ENCODE data around the gene SP2.

Gene SP2

DNA sequence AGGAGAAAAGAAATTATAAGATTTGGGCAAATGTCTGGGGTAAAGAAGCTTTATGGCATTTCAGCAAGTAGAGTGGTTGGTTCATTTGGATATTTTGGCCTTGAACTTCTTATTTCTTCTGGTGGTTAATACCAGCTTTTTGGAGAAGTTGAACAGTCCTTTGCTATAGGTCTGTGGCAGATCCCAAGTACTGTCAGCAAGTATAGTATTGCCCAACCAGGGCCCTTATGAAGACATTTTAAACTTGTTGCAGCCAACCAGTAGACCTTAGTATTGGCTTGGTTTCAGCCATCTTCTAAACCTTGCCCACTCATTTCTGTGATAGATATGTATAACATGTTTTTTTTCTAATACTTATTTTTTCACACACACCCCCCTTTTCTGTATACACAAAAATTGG, 2.2 kb downstream of the SP2 start:
- TF ChIP-seq, protein P1, sequence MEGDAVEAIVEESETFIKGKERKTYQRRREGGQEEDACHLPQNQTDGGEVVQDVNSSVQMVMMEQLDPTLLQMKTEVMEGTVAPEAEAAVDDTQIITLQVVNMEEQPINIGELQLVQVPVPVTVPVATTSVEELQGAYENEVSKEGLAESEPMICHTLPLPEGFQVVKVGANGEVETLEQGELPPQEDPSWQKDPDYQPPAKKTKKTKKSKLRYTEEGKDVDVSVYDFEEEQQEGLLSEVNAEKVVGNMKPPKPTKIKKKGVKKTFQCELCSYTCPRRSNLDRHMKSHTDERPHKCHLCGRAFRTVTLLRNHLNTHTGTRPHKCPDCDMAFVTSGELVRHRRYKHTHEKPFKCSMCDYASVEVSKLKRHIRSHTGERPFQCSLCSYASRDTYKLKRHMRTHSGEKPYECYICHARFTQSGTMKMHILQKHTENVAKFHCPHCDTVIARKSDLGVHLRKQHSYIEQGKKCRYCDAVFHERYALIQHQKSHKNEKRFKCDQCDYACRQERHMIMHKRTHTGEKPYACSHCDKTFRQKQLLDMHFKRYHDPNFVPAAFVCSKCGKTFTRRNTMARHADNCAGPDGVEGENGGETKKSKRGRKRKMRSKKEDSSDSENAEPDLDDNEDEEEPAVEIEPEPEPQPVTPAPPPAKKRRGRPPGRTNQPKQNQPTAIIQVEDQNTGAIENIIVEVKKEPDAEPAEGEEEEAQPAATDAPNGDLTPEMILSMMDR (IDR thresholded peaks at IDR 0.05; ENCODE audit: control insufficient read depth, insufficient read depth, low read depth, low read length, missing control alignments), result no peak
- DNase-seq (ENCODE audit: low read depth), result no peak
- no peak overlapping the region for H3K4me3 ChIP-seq (ENCODE audit: control insufficient read depth, low read depth, low read length)

DNA sequence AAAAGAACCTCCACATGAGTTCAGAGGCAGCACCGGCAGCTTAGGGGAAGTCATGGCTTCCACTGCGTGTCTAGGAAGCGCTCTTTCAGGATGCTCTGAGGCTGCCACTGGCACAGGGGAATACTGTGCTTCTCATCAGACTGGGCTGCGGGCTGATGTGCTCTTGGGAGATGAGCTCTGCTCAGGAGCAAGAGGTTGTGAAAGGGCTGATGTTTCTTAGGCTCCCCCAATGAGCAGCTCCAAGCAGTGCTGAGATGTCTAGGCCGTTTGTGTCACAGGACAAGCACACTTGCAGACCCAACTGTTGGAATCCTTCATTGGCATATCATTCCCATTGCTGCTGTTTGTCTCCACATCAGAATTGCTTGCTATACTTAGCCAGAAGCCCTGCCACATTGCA, 3.6 kb downstream of the SP2 start:
- no peak for DNase-seq (ENCODE audit: low read depth)
- H3K4me3 ChIP-seq (ENCODE audit: control insufficient read depth, low read depth, low read length), result no peak overlapping the region
- TF ChIP-seq, protein P1 (IDR thresholded peaks at IDR 0.05; ENCODE audit: control insufficient read depth, insufficient read depth, low read depth, low read length, missing control alignments), result no peak

DNA sequence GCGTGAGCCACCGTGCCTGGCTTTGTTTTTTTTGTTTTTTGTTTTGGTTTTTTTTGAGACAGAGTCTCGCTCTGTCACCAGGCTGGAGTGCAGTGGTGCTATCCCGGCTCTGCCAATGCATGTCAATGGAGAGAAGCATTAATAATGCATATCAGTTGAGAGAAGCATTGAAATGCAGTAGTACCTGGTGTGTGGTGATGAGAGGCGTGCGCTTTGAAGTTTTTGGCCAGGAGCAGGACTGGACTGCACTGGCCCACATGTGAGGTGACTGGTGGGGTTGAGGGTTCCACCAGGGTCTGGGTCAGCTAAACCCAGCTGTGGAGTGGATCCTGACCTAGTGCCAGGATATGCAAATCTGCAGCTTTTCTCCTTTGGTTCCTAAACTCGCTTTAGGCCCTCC, 5.4 kb downstream of the SP2 start:
- no peak overlapping the region for H3K4me3 ChIP-seq (ENCODE audit: control insufficient read depth, low read depth, low read length)

DNA sequence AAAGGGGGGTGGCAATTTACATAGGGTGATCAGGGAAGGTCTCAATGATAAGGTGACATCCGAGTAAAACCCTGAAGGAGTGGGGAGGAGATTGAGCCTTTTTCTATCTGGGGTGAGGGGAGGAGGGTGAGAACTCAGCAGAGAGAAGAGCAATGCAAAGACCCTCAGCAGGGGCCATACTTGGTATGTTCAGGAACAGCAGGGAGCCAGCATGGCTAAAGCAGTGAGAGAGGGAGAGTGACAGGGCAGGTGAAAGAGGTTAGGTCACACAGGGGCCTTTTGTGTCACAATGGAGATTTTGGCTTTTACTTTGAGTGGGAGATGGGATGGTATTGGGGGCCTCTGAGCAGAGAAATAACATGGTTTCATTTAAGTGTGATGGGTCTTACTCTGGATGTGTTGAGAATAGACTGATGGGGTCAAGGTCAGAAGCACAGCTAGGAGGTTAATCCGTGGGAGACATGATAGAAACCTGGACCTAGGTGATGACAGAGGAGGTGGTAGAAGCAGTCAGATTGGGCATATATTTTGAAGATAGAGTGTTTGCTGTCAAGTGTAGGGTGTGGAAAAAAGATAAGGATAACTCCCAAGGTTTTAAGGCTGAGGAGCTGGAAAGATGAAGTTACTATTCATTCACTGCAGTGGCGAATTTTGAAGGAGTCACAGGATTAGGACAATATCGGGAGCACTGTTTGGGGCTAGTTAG, 6.2 kb downstream of the SP2 start:
- DNase-seq (ENCODE audit: low read depth), result no peak
- TF ChIP-seq, protein P1 (IDR thresholded peaks at IDR 0.05; ENCODE audit: control insufficient read depth, insufficient read depth, low read depth, low read length, missing control alignments), result no peak
- no peak overlapping the region for H3K4me3 ChIP-seq (ENCODE audit: control insufficient read depth, low read depth, low read length)

More for the DNA sequence above, 5.4 kb downstream of the SP2 start:
- TF ChIP-seq, protein P1 (IDR thresholded peaks at IDR 0.05; ENCODE audit: control insufficient read depth, insufficient read depth, low read depth, low read length, missing control alignments), result no peak
- no peak for DNase-seq (ENCODE audit: low read depth)

DNA sequence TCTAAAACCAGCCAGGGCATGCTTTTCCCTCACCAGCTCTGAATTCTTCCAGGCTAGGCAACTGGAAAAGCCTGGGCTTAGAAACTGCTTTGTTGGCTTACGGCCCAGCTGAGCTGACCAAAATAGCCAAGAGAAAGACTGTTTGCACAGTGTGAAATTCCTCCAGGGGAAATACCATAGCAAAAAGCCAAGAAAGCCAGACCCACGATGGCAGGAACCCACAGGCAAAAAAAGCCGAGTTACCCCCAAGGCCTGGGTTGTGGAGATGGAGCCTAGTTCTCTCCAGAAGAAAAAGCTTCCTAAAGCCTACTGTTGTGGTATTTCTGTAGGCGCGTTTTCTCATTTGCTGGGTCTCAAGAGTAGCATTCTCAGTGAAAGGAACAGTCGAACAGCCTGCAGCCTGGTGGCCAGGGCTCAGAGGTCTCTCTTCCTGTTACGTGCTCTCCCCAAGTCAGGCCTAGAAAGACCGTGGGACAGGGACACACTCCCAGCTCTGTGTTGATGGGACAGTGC, 9.2 kb downstream of the SP2 start:
- DNase-seq (ENCODE audit: low read depth), result peak; percentile 60
- H3K4me3 ChIP-seq (ENCODE audit: control insufficient read depth, low read depth, low read length), result no peak overlapping the region
- TF ChIP-seq, protein P1 (IDR thresholded peaks at IDR 0.05; ENCODE audit: control insufficient read depth, insufficient read depth, low read depth, low read length, missing control alignments), result no peak

DNA sequence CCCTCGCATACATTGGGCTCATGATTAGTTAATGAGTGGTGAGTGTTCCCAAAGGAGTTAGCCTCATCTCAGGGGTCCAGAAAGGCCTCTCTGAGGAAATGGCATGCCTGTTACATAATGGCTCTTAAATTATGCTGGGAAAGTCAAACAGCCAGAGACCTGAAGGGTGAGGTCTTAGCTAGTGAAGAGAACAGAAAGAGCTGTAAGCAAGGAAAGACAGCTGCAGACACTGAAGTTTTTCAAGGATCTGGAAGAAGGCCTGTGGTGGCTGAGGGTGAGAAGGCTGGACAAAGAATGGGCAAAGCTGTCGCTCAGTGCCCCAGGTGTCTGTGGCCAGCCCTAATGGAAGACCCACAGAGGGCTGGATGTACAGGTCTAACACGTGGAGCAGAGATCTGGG, 10.4 kb downstream of the SP2 start:
- TF ChIP-seq, protein P1 (IDR thresholded peaks at IDR 0.05; ENCODE audit: control insufficient read depth, insufficient read depth, low read depth, low read length, missing control alignments), result no peak
- no peak for DNase-seq (ENCODE audit: low read depth)
- no peak overlapping the region for H3K4me3 ChIP-seq (ENCODE audit: control insufficient read depth, low read depth, low read length)

Measured in AG09309 (cell line).